ENCODE data around the gene ASAP3.
"Not testable (repeated sequence)": the region's sequence is repeated elsewhere in the genome, so short reads cannot be mapped to it uniquely, and the experiment has no call there.

Gene ASAP3

GRCh38 chr1:23514111-23514679, 30.2 kb upstream of the ASAP3 start:
- no peak for DNase-seq

- DNase-seq: no peak
Observed at GRCh38 chr1:23509896-23510295, 25.9 kb upstream of the ASAP3 start.

GRCh38 chr1:23506376-23507107, 22.6 kb upstream of the ASAP3 start:
- no peak for DNase-seq

- no peak for DNase-seq
Observed at GRCh38 chr1:23505851-23506250, 21.9 kb upstream of the ASAP3 start.

- not testable (repeated sequence) for DNase-seq
Observed at GRCh38 chr1:23504156-23504555, 20.2 kb upstream of the ASAP3 start.

- no peak for DNase-seq
Observed at GRCh38 chr1:23502951-23503350, 19.0 kb upstream of the ASAP3 start.

GRCh38 chr1:23500466-23500865, 16.5 kb upstream of the ASAP3 start:
- DNase-seq: no peak

GRCh38 chr1:23497777-23498439, 13.9 kb upstream of the ASAP3 start:
- DNase-seq: no peak

- DNase-seq: peak in 1 of 2 experiments; percentile 53
Observed at GRCh38 chr1:23496490-23497181, 12.7 kb upstream of the ASAP3 start.

- not testable (repeated sequence) for DNase-seq
Observed at GRCh38 chr1:23494836-23495235, 10.9 kb upstream of the ASAP3 start.

GRCh38 chr1:23492776-23493175, 8.8 kb upstream of the ASAP3 start:
- not testable (repeated sequence) for DNase-seq

GRCh38 chr1:23492132-23492720, 8.2 kb upstream of the ASAP3 start:
- no peak for DNase-seq

GRCh38 chr1:23489842-23490241, 5.9 kb upstream of the ASAP3 start:
- DNase-seq: no peak

- DNase-seq: no peak
Observed at GRCh38 chr1:23485002-23485332, 988 bp upstream of the ASAP3 start.

- peak; percentile 72 to 91 for DNase-seq
Observed at GRCh38 chr1:23484253-23485001, 448 bp upstream of the ASAP3 start.

GRCh38 chr1:23481904-23482303, 2.1 kb downstream of the ASAP3 start:
- DNase-seq: no peak

GRCh38 chr1:23481026-23481597, 2.9 kb downstream of the ASAP3 start:
- DNase-seq: no peak

GRCh38 chr1:23480187-23481025, 3.6 kb downstream of the ASAP3 start:
- no peak for DNase-seq

- DNase-seq: no peak
Observed at GRCh38 chr1:23479666-23479941, 4.4 kb downstream of the ASAP3 start.

- DNase-seq: no peak
Observed at GRCh38 chr1:23478896-23479665, 4.9 kb downstream of the ASAP3 start.
